Right cardiac atrium (tissue), 5 donors: ENCODE results near the gene KRTAP4-5. TPM values are rescaled to one million over a fixed set of nuclear protein-coding genes. Genes with fewer than 3 reads are reported as not detected.
"Not testable (repeated sequence)": the region's sequence is repeated elsewhere in the genome, so short reads cannot be mapped to it uniquely, and the experiment has no call there.

Experiments
- ATAC-seq, 2 donors: fragments of 200-7000 bp; cut with Tn5 transposase; one replicate each; pipeline versions ENCODE4 v1.8.0 to v1.9.1; 2020; ENCODE audit warnings: moderate library complexity in 2 of 2, mild to moderate bottlenecking in 1 of 2
- DNase-seq, 3 donors: peaks; one replicate each; pipeline ENCODE4 v3.0.0-alpha.2; 2020
- H3K27ac ChIP-seq: one replicate; pipeline ENCODE4 v1.5.1; 2013; ENCODE audit warnings: mild to moderate bottlenecking, low read length, control low read depth, moderate library complexity
- H3K27me3 ChIP-seq: one replicate; pipeline ENCODE4 v1.6.1; 2013; ENCODE audit not compliant: control insufficient read depth, insufficient read depth
- H3K4me1 ChIP-seq: one replicate; pipeline ENCODE4 v1.6.1; 2013; ENCODE audit warnings: low read length; ENCODE audit not compliant: control insufficient read depth, insufficient read depth
- H3K4me3 ChIP-seq: one replicate; pipeline ENCODE4 v1.5.1; 2013; ENCODE audit warnings: low read length, control low read depth
- H3K9me3 ChIP-seq: one replicate; pipeline ENCODE4 v1.6.1; 2013; ENCODE audit warnings: low read length; ENCODE audit not compliant: control insufficient read depth
- WGBS: extraction: QIAGEN DNeasy Blood & Tissue Kit; methylation state at CpG from one replicate; pipeline ENCODE4 v1.1.7; 2013; 5-methylcytosine and 5-hydroxymethylcytosine counted together
- intact Hi-C, 4 donors: fragments of 100-400 bp; cut with DNase I; formaldehyde crosslinking; loops; one replicate each; pipeline versions ENCODE4 v1.11.0 to v1.14.0; 2022 to 2023
- polyA plus RNA-seq: library from polyadenylated mRNA; stranded (reverse); fragments of 200-250 nt; gene quantifications from one replicate; pipeline ENCODE4 v1.2.3, GENCODE V29; 2013
- total RNA-seq, 4 donors: library from RNA; stranded (reverse); fragmentation: NEBNext Ultra II Directional; extraction: Animal tissue kit (Norgen Biotek cat#: 25700); gene quantifications; one replicate each; pipeline ENCODE4 v1.2.1, GENCODE V29; 2021
- donor health status: healthy with polysubstance abuse.
- donor health status: DM: no; HTN: yes; CAD: no.
- donor health status: DM: no; HTN: no; CAD: no.
- donor health status: DM: no; HTN: yes; CAD: no; lungs with severe emphysema.
- donor health status: DM: yes; HTN: yes; CAD: no.

Gene KRTAP4-5
- total and polyA plus RNA-seq, 5 donors: not detected

GRCh38 chr17:41123292-41123990 lies 26.2 kb downstream of the KRTAP4-5 start:
- H3K4me3 ChIP-seq, intact Hi-C loops, ATAC-seq, H3K27ac ChIP-seq, DNase-seq, H3K4me1 ChIP-seq, H3K9me3 ChIP-seq, H3K27me3 ChIP-seq: not testable (repeated sequence)
- 69% methylated on average over 12 of the region's 12 CpGs for whole genome bisulfite sequencing

DNA sequence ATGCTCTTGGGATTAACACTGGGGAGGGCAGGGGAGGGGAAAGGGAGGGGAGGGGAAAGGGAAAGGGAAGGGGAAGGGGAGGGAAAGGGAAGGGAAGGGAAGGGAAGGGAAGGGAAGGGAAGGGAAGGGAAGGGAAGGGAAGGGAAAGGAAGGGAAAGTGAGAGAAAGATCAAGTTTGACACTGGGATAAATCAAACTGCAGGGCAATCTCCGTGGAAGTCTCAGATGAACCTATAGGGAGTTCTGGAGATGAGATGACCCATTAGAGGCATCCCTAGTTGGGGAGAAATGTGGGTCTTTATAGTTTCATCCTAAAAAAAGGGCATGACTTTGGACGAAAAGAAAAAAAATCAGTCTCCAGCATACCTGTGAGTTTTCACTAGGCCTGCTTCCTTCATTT lies 27.9 kb downstream of the KRTAP4-5 start:
- Histone ChIP-seq H3K9me3 (no peaks in the 10 kb centered on the region), H3K27ac (no peak overlapping the region), H3K27me3 (no peaks in the 10 kb centered on the region), H3K4me3 (no peak overlapping the region), H3K4me1 (no peaks in the 10 kb centered on the region)
- WGBS: 85% methylated on average over 2 of the region's 2 CpGs
- intact Hi-C loops: no loop called here
- no peak for DNase-seq
- no peak for ATAC-seq

DNA sequence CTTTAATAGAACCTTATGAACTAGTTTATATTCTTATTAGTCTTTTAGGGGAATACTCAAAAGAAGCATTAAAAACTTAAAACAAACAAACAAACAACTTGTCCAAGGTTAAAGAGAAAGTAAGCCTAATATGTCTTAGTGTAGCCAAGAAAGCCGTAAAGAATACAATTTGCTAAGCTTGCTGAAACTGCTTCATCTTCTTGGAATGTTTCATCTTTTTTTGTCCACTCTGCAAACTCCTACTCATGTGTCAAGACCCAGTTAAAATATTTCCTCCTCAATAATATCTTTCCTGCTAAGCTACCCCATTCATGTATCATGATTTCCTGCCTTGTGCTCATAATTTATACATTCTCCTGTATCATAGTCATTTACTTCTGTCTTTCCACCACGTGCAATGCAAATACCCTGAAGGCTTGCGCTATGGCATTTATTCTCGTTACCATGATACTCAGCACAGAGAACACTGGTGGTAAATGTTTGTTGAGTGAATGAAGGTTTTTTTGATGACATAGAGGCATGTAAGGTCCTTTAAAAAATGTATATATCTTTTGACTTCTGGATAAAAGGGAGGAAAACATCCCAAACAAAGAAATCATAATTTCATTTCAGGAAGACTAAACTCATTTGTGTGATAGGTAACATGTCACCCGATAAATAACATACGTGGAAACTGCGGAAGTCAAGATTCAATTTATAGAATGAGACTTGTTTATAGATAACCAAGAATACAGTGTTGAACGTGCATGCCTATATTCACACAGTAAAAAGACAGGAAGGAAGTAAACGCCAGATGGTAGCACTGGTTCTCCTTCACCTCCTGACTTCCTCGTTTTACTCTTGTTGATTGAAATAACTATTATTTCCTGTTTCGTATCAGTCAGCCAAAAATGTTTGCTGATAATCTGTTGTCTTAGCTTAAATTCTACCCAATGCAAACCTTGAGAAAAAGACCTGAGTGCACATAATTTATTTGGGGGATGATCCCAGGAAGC lies 29.6 kb downstream of the KRTAP4-5 start:
- intact Hi-C loops, ATAC-seq, DNase-seq, H3K4me3 ChIP-seq, H3K4me1 ChIP-seq, H3K27me3 ChIP-seq, H3K9me3 ChIP-seq, H3K27ac ChIP-seq: not testable (repeated sequence)
- 54% methylated on average over 11 of the region's 11 CpGs for WGBS

GRCh38 chr17:41118721-41119120 lies 30.9 kb downstream of the KRTAP4-5 start:
- H3K27me3 ChIP-seq: no peaks in the 10 kb centered on the region
- WGBS: 85% methylated on average over 4 of the region's 4 CpGs
- intact Hi-C loops: no loop called here
- H3K4me3 ChIP-seq: no peak overlapping the region
- ATAC-seq: no peak
- no peak for DNase-seq
- H3K9me3 ChIP-seq: no peaks in the 10 kb centered on the region
- no peaks in the 10 kb centered on the region for H3K4me1 ChIP-seq
- no peak overlapping the region for H3K27ac ChIP-seq

GRCh38 chr17:41117846-41118386 lies 31.7 kb downstream of the KRTAP4-5 start, which contains the start of gene KRTAP4-11:
TSS of gene KRTAP4-11 (minus strand) at chr17:41118373. CDS start at chr17:41118315, 58 bp downstream.
- H3K4me1 ChIP-seq, DNase-seq, H3K4me3 ChIP-seq, H3K27ac ChIP-seq, intact Hi-C loops, H3K27me3 ChIP-seq, H3K9me3 ChIP-seq, ATAC-seq: not testable (repeated sequence)
- 77% methylated on average over 10 of the region's 10 CpGs for WGBS

- intact Hi-C loops: no loop called here
- DNase-seq (no peak), ATAC-seq (no peak)
- 54% methylated on average over 5 of the region's 5 CpGs for WGBS
- Histone ChIP-seq H3K9me3 (no peaks in the 10 kb centered on the region), H3K4me3 (no peak overlapping the region), H3K27ac (no peak overlapping the region), H3K4me1 (no peaks in the 10 kb centered on the region), H3K27me3 (no peaks in the 10 kb centered on the region)
Observed at GRCh38 chr17:41116297-41116696, 33.3 kb downstream of the KRTAP4-5 start.

GRCh38 chr17:41111151-41111885 lies 38.3 kb downstream of the KRTAP4-5 start:
- no peak for DNase-seq
- H3K4me3 ChIP-seq: no peak overlapping the region
- H3K27me3 ChIP-seq: no peaks in the 10 kb centered on the region
- intact Hi-C loops: no loop called here
- no peaks in the 10 kb centered on the region for H3K9me3 ChIP-seq
- H3K4me1 ChIP-seq: no peaks in the 10 kb centered on the region
- no peak for ATAC-seq
- H3K27ac ChIP-seq: no peak overlapping the region
- 59% methylated on average over 2 of the region's 2 CpGs for WGBS

GRCh38 chr17:41108728-41109386 lies 40.8 kb downstream of the KRTAP4-5 start:
- ATAC-seq, intact Hi-C loops: not testable (repeated sequence)

GRCh38 chr17:41107941-41108450 lies 41.6 kb downstream of the KRTAP4-5 start:
- WGBS: 59% methylated on average over 1 of the region's 1 CpG
- H3K27ac ChIP-seq: no peak overlapping the region
- intact Hi-C loops: no loop called here
- no peaks in the 10 kb centered on the region for H3K4me1 ChIP-seq
- H3K27me3 ChIP-seq: no peaks in the 10 kb centered on the region
- ATAC-seq: no peak
- H3K9me3 ChIP-seq: no peaks in the 10 kb centered on the region
- DNase-seq: no peak
- H3K4me3 ChIP-seq: no peak overlapping the region

More at GRCh38 chr17:41108728-41109386, 40.8 kb downstream of the KRTAP4-5 start:
- H3K27ac ChIP-seq, H3K4me1 ChIP-seq, H3K4me3 ChIP-seq, DNase-seq, H3K9me3 ChIP-seq, H3K27me3 ChIP-seq: not testable (repeated sequence)
- WGBS: 35% methylated on average over 1 of the region's 1 CpG

DNA sequence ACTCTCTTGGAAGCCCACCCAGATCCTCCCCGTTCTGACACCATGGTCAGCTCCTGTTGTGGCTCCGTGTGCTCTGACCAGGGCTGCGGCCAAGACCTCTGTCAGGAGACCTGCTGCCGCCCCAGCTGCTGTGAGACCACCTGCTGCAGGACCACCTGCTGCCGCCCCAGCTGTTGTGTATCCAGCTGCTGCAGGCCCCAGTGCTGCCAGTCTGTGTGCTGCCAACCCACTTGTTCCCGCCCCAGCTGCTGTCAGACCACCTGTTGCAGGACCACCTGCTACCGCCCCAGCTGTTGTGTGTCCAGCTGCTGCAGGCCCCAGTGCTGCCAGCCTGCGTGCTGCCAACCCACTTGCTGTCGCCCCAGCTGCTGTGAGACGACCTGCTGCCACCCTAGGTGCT lies 44.3 kb downstream of the KRTAP4-5 start, which contains the start of gene KRTAP4-9:
Gene KRTAP4-9 (plus strand): TSS at position 43 of the 400 bp plus-strand sequence. CDS start 0 bp downstream, at position 43.
- H3K4me1 ChIP-seq, intact Hi-C loops, DNase-seq, H3K27ac ChIP-seq, H3K9me3 ChIP-seq, H3K27me3 ChIP-seq, H3K4me3 ChIP-seq, ATAC-seq: not testable (repeated sequence)
- WGBS: 70% methylated on average over 10 of the region's 10 CpGs
